Esophagus squamous epithelium (tissue), 5 donors: ENCODE data around the gene TUBGCP4. TPM values are rescaled to one million over a fixed set of nuclear protein-coding genes. Genes with fewer than 3 reads are reported as not detected.

Experiments used
- DNase-seq: peaks from one replicate; lab custom pipeline; 2025; lab: John Stamatoyannopoulos, UW
- H3K27ac ChIP-seq, 4 donors: fragments of 200-600 bp; sonication (generic); one replicate each; pipeline ENCODE4 v1.5.1; 2016 to 2019; ENCODE audit warnings: mild to moderate bottlenecking in 1 of 4
- H3K27me3 ChIP-seq, 4 donors: fragments of 200-600 bp; sonication (generic); 1 replicate in 3 of 4; 2 replicates in 1 of 4; pipeline versions ENCODE4 v1.5.1 to v1.6.0; 2017 to 2021; ENCODE audit warnings: antibody characterized with exemption in 1 of 4
- H3K36me3 ChIP-seq, 3 donors: fragments of 200-600 bp; sonication (generic); one replicate each; pipeline ENCODE4 v1.5.1; 2016 to 2019
- H3K4me1 ChIP-seq, 3 donors: fragments of 200-600 bp; sonication (generic); one replicate each; pipeline ENCODE4 v1.5.1; 2017 to 2019
- H3K4me3 ChIP-seq, 4 donors: fragments of 200-600 bp; sonication (generic); 1 replicate in 3 of 4; 2 replicates in 1 of 4; pipeline ENCODE4 v1.5.1; 2016 to 2019; ENCODE audit warnings: mild to moderate bottlenecking in 2 of 4, moderate library complexity in 1 of 4
- H3K9me3 ChIP-seq, 3 donors: fragments of 200-600 bp; sonication (generic); one replicate each; pipeline ENCODE4 v1.5.1; 2016 to 2019
- POLR2A ChIP-seq, 4 donors: fragments of 450-650 bp; IDR thresholded peaks; one replicate each; pipeline ENCODE4 v1.6.1; 2017; ENCODE audit warnings: antibody characterized with exemption in 4 of 4, mild to moderate bottlenecking in 4 of 4, moderate library complexity in 3 of 4
- WGBS, 2 donors: methylation state at CpG; one replicate each; pipeline ENCODE4 v1.1.5; 2018; 5-methylcytosine and 5-hydroxymethylcytosine counted together
- intact Hi-C: fragments of 100-400 bp; cut with DNase I; formaldehyde crosslinking; loops from one replicate; pipeline ENCODE4 v1.15.0; 2022
- total RNA-seq, 4 donors: library from RNA; depleted of rRNA; stranded (reverse); fragments of >200 nt; gene quantifications; one replicate each; pipeline ENCODE4 v1.1.0, GENCODE V29; 2016
- TF ChIP-seq, protein P1 (sequence below), 6 experiments: fragments of 450-650 bp in 4 of 6; fragments of 200-600 bp in 2 of 6; sonication (generic) in 2 of 6; IDR thresholded peaks; one replicate each; pipeline ENCODE4 v1.5.1; 2016 to 2019; ENCODE audit warnings: antibody characterized with exemption in 6 of 6, mild to moderate bottlenecking in 4 of 6, moderate library complexity in 4 of 6
- donor health status: DM: yes; HTN: yes; CAD: no.

TUBGCP4 gene
- total RNA-seq, 4 donors from 2014 or later = 12.7 to 21.2 (median 20.8) TPM

DNA sequence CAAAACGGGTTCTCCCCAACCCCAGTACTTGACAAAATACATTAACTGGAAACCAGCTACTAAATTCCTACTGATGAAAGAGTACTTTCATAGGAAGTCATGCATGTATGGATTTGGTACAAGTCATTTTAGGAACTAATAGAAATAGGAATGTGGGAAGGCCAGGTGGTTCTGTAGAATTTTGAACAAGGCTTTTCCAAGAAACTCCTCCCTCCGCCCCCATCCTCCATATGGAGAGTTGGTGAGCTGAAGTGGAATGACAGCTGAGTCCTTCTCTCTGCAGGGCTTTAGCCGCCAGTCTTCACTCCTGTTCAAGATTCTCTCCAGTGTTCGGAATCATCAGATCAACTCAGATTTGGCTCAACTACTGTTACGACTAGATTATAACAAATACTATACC, 33.2 kb downstream of the TUBGCP4 start:
- Histone ChIP-seq H3K27me3 (no peaks in the 10 kb centered on the region), H3K36me3 (peaks cover 22 to 100% (median 33%) of the 10 kb centered on the region in 3 donors), H3K9me3 (no peaks in the 10 kb centered on the region), H3K27ac (no peak overlapping the region), H3K4me3 (no peak overlapping the region), H3K4me1 (no peaks in the 10 kb centered on the region)
- 84 to 85% methylated on average over 5 of the region's 5 CpGs for WGBS, 2 donors
- intact Hi-C loops = no loop called here
- no peak for DNase-seq
- no peak for TF ChIP-seq POLR2A (IDR thresholded peaks at IDR 0.05)
- TF ChIP-seq, protein P1, sequence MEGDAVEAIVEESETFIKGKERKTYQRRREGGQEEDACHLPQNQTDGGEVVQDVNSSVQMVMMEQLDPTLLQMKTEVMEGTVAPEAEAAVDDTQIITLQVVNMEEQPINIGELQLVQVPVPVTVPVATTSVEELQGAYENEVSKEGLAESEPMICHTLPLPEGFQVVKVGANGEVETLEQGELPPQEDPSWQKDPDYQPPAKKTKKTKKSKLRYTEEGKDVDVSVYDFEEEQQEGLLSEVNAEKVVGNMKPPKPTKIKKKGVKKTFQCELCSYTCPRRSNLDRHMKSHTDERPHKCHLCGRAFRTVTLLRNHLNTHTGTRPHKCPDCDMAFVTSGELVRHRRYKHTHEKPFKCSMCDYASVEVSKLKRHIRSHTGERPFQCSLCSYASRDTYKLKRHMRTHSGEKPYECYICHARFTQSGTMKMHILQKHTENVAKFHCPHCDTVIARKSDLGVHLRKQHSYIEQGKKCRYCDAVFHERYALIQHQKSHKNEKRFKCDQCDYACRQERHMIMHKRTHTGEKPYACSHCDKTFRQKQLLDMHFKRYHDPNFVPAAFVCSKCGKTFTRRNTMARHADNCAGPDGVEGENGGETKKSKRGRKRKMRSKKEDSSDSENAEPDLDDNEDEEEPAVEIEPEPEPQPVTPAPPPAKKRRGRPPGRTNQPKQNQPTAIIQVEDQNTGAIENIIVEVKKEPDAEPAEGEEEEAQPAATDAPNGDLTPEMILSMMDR (IDR thresholded peaks at IDR 0.05) = no peak

DNA sequence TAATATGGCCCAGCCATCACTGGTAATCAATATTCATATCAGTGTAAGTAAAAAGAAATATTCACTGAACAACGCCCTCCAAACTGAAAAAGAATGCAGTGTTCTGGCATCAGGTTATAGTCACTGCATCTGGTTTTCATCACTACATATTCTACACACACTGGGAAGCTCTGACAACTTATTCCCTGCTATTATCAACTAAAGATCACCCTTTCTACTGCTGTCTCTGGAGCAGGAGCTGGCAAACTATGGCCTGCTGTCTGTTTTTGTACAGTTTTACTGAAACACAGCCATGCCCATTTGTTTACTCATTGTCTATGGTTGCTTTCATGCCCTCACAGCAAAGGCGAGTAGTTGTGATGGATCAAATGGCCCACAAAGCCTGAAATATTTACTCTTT, 35.3 kb downstream of the TUBGCP4 start:
- TF ChIP-seq, protein P1 (IDR thresholded peaks at IDR 0.05) = no peak
- TF ChIP-seq POLR2A (IDR thresholded peaks at IDR 0.05) = no peak
- H3K27me3 ChIP-seq = no peaks in the 10 kb centered on the region
- 83 to 84% methylated on average over 2 of the region's 2 CpGs for WGBS, 2 donors
- H3K36me3 ChIP-seq = peaks cover 16 to 98% (median 33%) of the 10 kb centered on the region in 3 donors
- intact Hi-C loops = no loop called here
- no peak for DNase-seq
- H3K27ac ChIP-seq = no peak overlapping the region
- H3K4me3 ChIP-seq = no peak overlapping the region
- H3K9me3 ChIP-seq = no peaks in the 10 kb centered on the region
- H3K4me1 ChIP-seq = no peaks in the 10 kb centered on the region

DNA sequence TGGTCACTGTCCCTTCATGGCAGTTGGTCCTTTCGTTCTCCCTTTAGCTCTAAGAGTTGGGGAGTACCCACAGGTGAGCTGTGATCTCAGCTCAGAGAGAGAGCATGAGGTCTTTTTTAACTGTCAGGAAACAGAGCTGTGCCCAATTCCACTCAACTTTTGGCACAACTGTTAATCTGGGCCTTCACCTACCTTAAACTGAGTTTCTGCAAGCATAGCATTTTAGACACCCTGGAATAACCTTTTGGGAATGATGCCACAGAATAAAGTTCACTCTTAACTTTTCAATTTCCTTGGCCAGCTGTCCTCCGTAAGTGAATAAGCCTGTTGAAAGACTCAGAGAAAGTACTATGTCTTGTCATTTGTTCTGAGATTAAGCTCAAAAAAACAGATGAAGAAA, 35.9 kb downstream of the TUBGCP4 start:
- TF ChIP-seq, protein P1 (IDR thresholded peaks at IDR 0.05) = no peak
- no peak for TF ChIP-seq POLR2A (IDR thresholded peaks at IDR 0.05)
- Histone ChIP-seq H3K4me3 (no peak overlapping the region), H3K36me3 (peaks cover 17 to 97% (median 33%) of the 10 kb centered on the region in 3 donors), H3K9me3 (no peaks in the 10 kb centered on the region), H3K27me3 (no peaks in the 10 kb centered on the region), H3K27ac (no peak overlapping the region), H3K4me1 (no peaks in the 10 kb centered on the region)
- intact Hi-C loops = no loop called here
- DNase-seq = no peak
- WGBS, 2 donors = 83 to 85% methylated on average over 2 of the region's 2 CpGs

DNA sequence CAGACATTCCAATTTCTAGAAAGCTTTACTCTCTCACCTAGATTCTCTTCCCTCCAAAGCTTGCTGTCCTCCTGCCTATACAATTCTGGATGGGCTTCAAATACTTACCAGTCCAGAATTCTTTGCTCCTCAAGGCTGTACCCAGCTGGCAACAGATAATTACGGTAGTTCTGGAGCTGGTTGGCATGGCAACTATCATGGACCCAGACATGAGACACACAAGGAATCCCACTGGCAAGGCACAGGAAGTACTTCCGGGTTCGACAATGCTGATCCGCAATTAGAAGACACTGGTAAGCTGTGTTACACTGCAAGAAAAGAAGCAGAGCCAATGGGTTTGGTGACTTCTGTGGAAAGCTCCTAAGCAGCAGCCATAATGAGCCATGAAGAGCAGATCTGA, 37.9 kb downstream of the TUBGCP4 start:
- H3K36me3 ChIP-seq = peaks cover 12 to 97% (median 36%) of the 10 kb centered on the region in 3 donors
- intact Hi-C loops = no loop called here
- no peak for DNase-seq

DNA sequence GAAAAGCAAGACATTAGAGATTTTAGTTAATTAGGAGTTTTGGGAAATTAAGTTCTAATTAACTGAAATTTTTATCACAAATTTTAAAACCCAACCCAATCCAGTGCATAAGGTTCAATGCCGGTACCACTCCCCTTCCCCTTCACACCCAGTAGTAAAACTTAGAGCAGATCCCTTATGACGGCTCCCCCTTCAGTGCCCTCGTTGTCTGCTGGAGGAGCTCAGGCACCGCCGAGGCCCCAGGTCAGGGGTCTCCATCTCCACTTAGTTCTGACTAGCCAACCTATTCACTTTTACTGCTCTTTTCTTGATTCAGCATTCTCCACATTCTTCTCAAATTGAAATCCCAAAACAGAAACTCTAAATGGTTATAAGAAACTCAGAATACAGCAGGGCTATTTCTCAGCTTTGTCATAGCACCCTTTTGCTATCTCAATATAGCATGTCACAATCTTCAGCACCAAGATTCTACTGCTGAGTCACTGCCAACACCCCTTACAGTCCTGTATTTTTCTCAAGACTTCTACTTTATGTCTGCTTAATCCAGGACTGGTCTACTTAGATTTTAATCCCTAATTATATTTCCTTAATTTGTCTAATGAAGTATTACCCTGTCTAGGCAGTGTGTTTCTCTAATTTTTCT, 39.8 kb downstream of the TUBGCP4 start:
- H3K27me3 ChIP-seq = no peaks in the 10 kb centered on the region
- peaks cover 4 to 97% (median 44%) of the 10 kb centered on the region in 3 donors for H3K36me3 ChIP-seq
- TF ChIP-seq, protein P1 (IDR thresholded peaks at IDR 0.05) = no peak
- H3K4me3 ChIP-seq = no peak overlapping the region
- no peaks in the 10 kb centered on the region for H3K4me1 ChIP-seq
- DNase-seq = no peak
- no peaks in the 10 kb centered on the region for H3K9me3 ChIP-seq
- 86 to 88% methylated on average over 5 of the region's 5 CpGs for WGBS, 2 donors
- intact Hi-C loops = no loop called here
- H3K27ac ChIP-seq = no peak overlapping the region

More for the DNA sequence above, 37.9 kb downstream of the TUBGCP4 start:
- WGBS, 2 donors = 88 to 89% methylated on average over 3 to 4 of the region's 4 CpGs
- H3K4me1 ChIP-seq = no peaks in the 10 kb centered on the region
- no peak overlapping the region for H3K4me3 ChIP-seq
- no peaks in the 10 kb centered on the region for H3K27me3 ChIP-seq
- no peaks in the 10 kb centered on the region for H3K9me3 ChIP-seq
- H3K27ac ChIP-seq = no peak overlapping the region
- no peak for TF ChIP-seq POLR2A (IDR thresholded peaks at IDR 0.05)
- TF ChIP-seq, protein P1 (IDR thresholded peaks at IDR 0.05) = no peak
